ENCODE results near the gene SP6. TPM values are rescaled to one million over a fixed set of nuclear protein-coding genes. Genes with fewer than 3 reads are reported as not detected.

Gene SP6
- total and polyA plus RNA-seq, 2 of the 4 experiments (the other 2 are of a cell fraction), result under 0.01 to 0.31 TPM

GRCh38 chr17:47846716-47847340, 4.1 kb downstream of the SP6 start (continued):
- TF ChIP-seq NFE2L2 (IDR thresholded peaks at IDR 0.05; ENCODE audit: low read depth, low read length) (no peak), CHD1 (IDR thresholded peaks at IDR 0.05; ENCODE audit: low read depth, low read length) (no peak), FOS (IDR thresholded peaks at IDR 0.05; ENCODE audit: low read depth, low read length) (no peak), CTCF (conservative IDR thresholded peaks at IDR 0.05; ENCODE audit: low read depth, low read length) (no peak)

- Histone ChIP-seq H3K9me1 (ENCODE audit: insufficient read depth, low read length) (no peaks in the 10 kb centered on the region), H3K4me3 (ENCODE audit: insufficient read depth, low read depth, low read length) (no peak overlapping the region), H2BK20ac (ENCODE audit: low read depth, low read length) (no peak overlapping the region), H3K14ac (replicated peaks; ENCODE audit: low read depth, low read length) (no peak overlapping the region), H3K36me3 (ENCODE audit: control insufficient read depth, insufficient read depth, low read length) (no peaks in the 10 kb centered on the region), H2BK5ac (ENCODE audit: low read depth, low read length, poor library complexity, severe bottlenecking) (no peak overlapping the region), H3K18ac (ENCODE audit: low read depth, low read length) (no peak overlapping the region), H4K20me1 (ENCODE audit: insufficient read depth, low read length) (no peaks in the 10 kb centered on the region), H3K79me1 (ENCODE audit: low read depth in 1 of 2, low read length in 2 of 2) (peaks cover under 1 to 6% of the 10 kb centered on the region in 2 experiments; a peak in 3 of 4 replicates), H2BK120ac (ENCODE audit: low read depth, low read length) (no peak overlapping the region), H3K9me3 (ENCODE audit: control insufficient read depth, insufficient read depth, low read length) (no peaks in the 10 kb centered on the region), H3K4ac (ENCODE audit: low read depth, low read length) (no peak overlapping the region), H3K23ac (ENCODE audit: low read depth, low read length) (no peak overlapping the region; the same call in 1 of the 2 replicates), H2AK5ac (ENCODE audit: low read depth, low read length) (no peak overlapping the region), H3K4me2 (ENCODE audit: low read depth, low read length) (no peak overlapping the region), H3K56ac (ENCODE audit: extremely low read depth, insufficient read depth, low read length) (no peak overlapping the region), H3K4me1 (ENCODE audit: control insufficient read depth, insufficient read depth, low read length) (no peaks in the 10 kb centered on the region), H4K5ac (ENCODE audit: low read depth, low read length) (no peak overlapping the region), H2BK15ac (ENCODE audit: low read depth, low read length) (no peak overlapping the region), H2AK9ac (replicated peaks; ENCODE audit: low read depth, low read length, poor library complexity) (no peak overlapping the region), H4K8ac (ENCODE audit: low read depth in 2 of 2, low read length in 2 of 2) (no peak overlapping the region), H4K91ac (ENCODE audit: insufficient read depth, low read depth, low read length) (no peak overlapping the region), H3K9ac (ENCODE audit: low read depth, low read length) (no peak overlapping the region), H3K27me3 (ENCODE audit: control insufficient read depth, insufficient read depth, low read length) (peaks cover 55% of the 10 kb centered on the region), H3K27ac (ENCODE audit: insufficient read depth, low read length) (no peak overlapping the region), H2AFZ (replicated peaks; ENCODE audit: low read length, poor library complexity) (no peak overlapping the region)
- DNase-seq, result no peak
- CTCF ChIA-PET, result interaction anchor here (1.1 kb wide), 1 partner anchor 44 kb away, joined by 3 read pairs; no protein-coding TSS in a partner anchor
- dilution Hi-C loops (cut with HindIII; ENCODE audit: low sequenced_read_pairs, unreplicated experiment), result no loop called here
- BruUV-seq (replicated peaks), result no TSS peak
- intact Hi-C loops (cut with micrococcal nuclease), result no loop called here
- no CpG with 5 or more reads among the region's 3 CpGs for WGBS, 2 experiments (ENCODE audit: extremely low coverage in 2 of 2, insufficient read length in 1 of 2)
- POLR2A ChIA-PET (ENCODE audit: unreplicated experiment), result no interaction called here
- in situ Hi-C loops (cut with MboI; ENCODE audit: low sequenced_read_pairs), result no loop called here
- no peak for ATAC-seq (ENCODE audit: low read depth)
- no peak for TF ChIP-seq ELK1 (IDR thresholded peaks at IDR 0.05; ENCODE audit: borderline replicate concordance, low read depth, low read length)
- no peak for TF ChIP-seq CEBPB (IDR thresholded peaks at IDR 0.05; ENCODE audit: low read depth, low read length)
- no peak for TF ChIP-seq NFE2L2 (IDR thresholded peaks at IDR 0.05; ENCODE audit: low read depth, low read length)
- no peak for TF ChIP-seq CTCF (conservative IDR thresholded peaks at IDR 0.05; ENCODE audit: low read depth, low read length)
- no peak for TF ChIP-seq FOS (IDR thresholded peaks at IDR 0.05; ENCODE audit: low read depth, low read length)
- TF ChIP-seq USF2 (IDR thresholded peaks at IDR 0.05; ENCODE audit: low read depth, low read length), result no peak
- no peak for TF ChIP-seq BHLHE40 (IDR thresholded peaks at IDR 0.05; ENCODE audit: low read depth, low read length)
- no peak for TF ChIP-seq MAZ (IDR thresholded peaks at IDR 0.05; ENCODE audit: borderline replicate concordance, low read depth, low read length)
Measured at GRCh38 chr17:47845716-47846075, 5.3 kb downstream of the SP6 start.
